HEK293 (cell line): ENCODE measurements around the gene CAPN5.

Source experiments
- CTCF ChIA-PET: fragments of 350-600 bp; formaldehyde crosslinking; extraction: SDS; loops from one replicate; lab custom pipeline; 2021; ENCODE audit warnings: antibody characterized with exemption; lab: Yijun Ruan, JAX
- POLR2A ChIA-PET: fragments of 300-600 bp; formaldehyde crosslinking; extraction: SDS; loops from one replicate; lab custom pipeline; 2020; ENCODE audit warnings: antibody characterized with exemption, inconsistent platforms; lab: Yijun Ruan, JAX
- H3K27ac ChIP-seq: fragments of 200-500 bp; sonication (Bioruptor generic); 2 replicates; pipeline ENCODE4 v1.5.1; 2014; ENCODE audit warnings: low read depth, low read length, control low read depth, inconsistent platforms; ENCODE audit errors: extremely low read depth
- H3K36me3 ChIP-seq, 2 experiments: fragments of 200-500 bp in 1 of 2; sonication (Bioruptor generic) in 1 of 2; 1 replicate in 1 of 2; 2 replicates in 1 of 2; pipeline ENCODE4 v1.5.1; 2014 to 2017; ENCODE audit warnings: inconsistent platforms in 2 of 2, low read length in 2 of 2; ENCODE audit not compliant: control insufficient read depth in 2 of 2, insufficient read depth in 1 of 2
- H3K4me1 ChIP-seq: fragments of 200-500 bp; sonication (Bioruptor generic); 2 replicates; pipeline ENCODE4 v1.5.1; 2014; ENCODE audit warnings: mild to moderate bottlenecking, low read length, inconsistent platforms; ENCODE audit not compliant: control insufficient read depth, insufficient read depth
- H3K4me3 ChIP-seq: 2 replicates; pipeline ENCODE4 v1.5.1; 2011; ENCODE audit warnings: low read depth, mild to moderate bottlenecking, control low read depth, low read length, moderate library complexity
- H3K9me3 ChIP-seq: fragments of 200-500 bp; sonication (Bioruptor generic); 2 replicates; pipeline ENCODE4 v1.5.1; 2014; ENCODE audit warnings: low read depth, low read length, inconsistent platforms; ENCODE audit not compliant: control insufficient read depth, insufficient read depth
- FEZF1 ChIP-seq: fragments of 450-650 bp; formaldehyde crosslinking; IDR thresholded peaks from 2 replicates; pipeline ENCODE4 v1.5.1; 2016; ENCODE audit warnings: missing biosample characterization, missing genetic modification characterization
- KLF1 ChIP-seq: fragments of 450-650 bp; formaldehyde crosslinking; IDR thresholded peaks from 2 replicates; pipeline ENCODE4 v1.5.1; 2016; ENCODE audit warnings: missing biosample characterization, missing genetic modification characterization
- KLF8 ChIP-seq: fragments of 450-650 bp; formaldehyde crosslinking; IDR thresholded peaks from 2 replicates; pipeline ENCODE4 v1.5.1; 2016; ENCODE audit warnings: missing biosample characterization, missing genetic modification characterization
- KLF9 ChIP-seq: fragments of 450-650 bp; formaldehyde crosslinking; IDR thresholded peaks from 2 replicates; pipeline ENCODE4 v1.5.1; 2016; ENCODE audit warnings: missing biosample characterization, missing genetic modification characterization, low read depth
- RBAK ChIP-seq: fragments of 450-650 bp; formaldehyde crosslinking; IDR thresholded peaks from 2 replicates; pipeline ENCODE4 v1.5.1; 2016; ENCODE audit warnings: missing biosample characterization, missing genetic modification characterization
- ZBTB1 ChIP-seq: fragments of 450-650 bp; formaldehyde crosslinking; IDR thresholded peaks from 2 replicates; pipeline ENCODE4 v1.5.1; 2016; ENCODE audit warnings: missing biosample characterization, missing genetic modification characterization
- ZBTB21 ChIP-seq: fragments of 450-650 bp; formaldehyde crosslinking; IDR thresholded peaks from 2 replicates; pipeline ENCODE4 v1.5.1; 2017; ENCODE audit warnings: missing biosample characterization, missing genetic modification characterization
- ZNF146 ChIP-seq: fragments of 450-650 bp; formaldehyde crosslinking; IDR thresholded peaks from 2 replicates; pipeline ENCODE4 v1.5.1; 2016; ENCODE audit warnings: missing biosample characterization, missing genetic modification characterization
- ZNF157 ChIP-seq: fragments of 450-650 bp; formaldehyde crosslinking; IDR thresholded peaks from 2 replicates; pipeline ENCODE4 v1.5.1; 2016; ENCODE audit warnings: missing biosample characterization, missing genetic modification characterization
- ZNF184 ChIP-seq: fragments of 450-650 bp; IDR thresholded peaks from 2 replicates; pipeline ENCODE4 v1.5.1; 2018; ENCODE audit warnings: missing biosample characterization, mild to moderate bottlenecking, missing genetic modification characterization
- ZNF2 ChIP-seq: fragments of 450-650 bp; formaldehyde crosslinking; IDR thresholded peaks from 2 replicates; pipeline ENCODE4 v1.5.1; 2016; ENCODE audit warnings: missing biosample characterization, missing genetic modification characterization
- ZNF24 ChIP-seq: fragments of 450-650 bp; formaldehyde crosslinking; IDR thresholded peaks from 2 replicates; pipeline ENCODE4 v1.5.1; 2016; ENCODE audit warnings: missing biosample characterization, missing genetic modification characterization
- ZNF350 ChIP-seq: fragments of 450-650 bp; formaldehyde crosslinking; IDR thresholded peaks from 2 replicates; pipeline ENCODE4 v1.5.0; 2017; ENCODE audit warnings: missing biosample characterization, mild to moderate bottlenecking, missing genetic modification characterization
- ZNF398 ChIP-seq: fragments of 450-650 bp; formaldehyde crosslinking; IDR thresholded peaks from 2 replicates; pipeline ENCODE4 v1.5.1; 2017; ENCODE audit warnings: missing biosample characterization, missing genetic modification characterization
- ZNF449 ChIP-seq: fragments of 450-650 bp; formaldehyde crosslinking; IDR thresholded peaks from 2 replicates; pipeline ENCODE4 v1.5.1; 2017; ENCODE audit warnings: missing biosample characterization, mild to moderate bottlenecking, missing genetic modification characterization, moderate library complexity
- ZNF513 ChIP-seq: fragments of 450-650 bp; IDR thresholded peaks from 2 replicates; pipeline ENCODE4 v1.5.1; 2018; ENCODE audit warnings: missing biosample characterization, missing genetic modification characterization
- ZNF544 ChIP-seq: fragments of 450-650 bp; formaldehyde crosslinking; IDR thresholded peaks from 2 replicates; pipeline ENCODE4 v1.5.0; 2017; ENCODE audit warnings: missing biosample characterization, missing genetic modification characterization
- ZNF555 ChIP-seq: fragments of 450-650 bp; formaldehyde crosslinking; conservative IDR thresholded peaks from 2 replicates; pipeline ENCODE4 v1.5.1; 2017; ENCODE audit warnings: missing biosample characterization, mild to moderate bottlenecking, missing genetic modification characterization, inconsistent platforms

CAPN5 gene

GRCh38 chr11:77093056-77093891, 26.5 kb downstream of the CAPN5 start (continued):
- TF ChIP-seq KLF8 (tag by site-specific recombination) (no peak), ZNF2 (tag by site-specific recombination) (no peak), ZBTB21 (tag by site-specific recombination) (no peak), RBAK (no peak), ZNF157 (tag by site-specific recombination) (no peak), ZNF146 (no peak), FEZF1 (tag by site-specific recombination) (no peak), ZNF350 (tag by site-specific recombination) (no peak)

- H3K4me1 ChIP-seq, result no peaks in the 10 kb centered on the region
- ChIA-PET CTCF (interaction anchor here (0.6 to 1.3 kb wide), 5 partner anchors 9 to 456 kb away, joined by 3 to 6 read pairs (median 3); partner anchors contain the start of gene OMP), POLR2A (no interaction called here)
These were observed 27.4 kb downstream of the CAPN5 start for GRCh38 chr11:77093987-77094840.

More at GRCh38 chr11:77093987-77094840, 27.4 kb downstream of the CAPN5 start:
- no peak for TF ChIP-seq ZNF555 (tag by site-specific recombination)
- TF ChIP-seq ZNF184 (tag by site-specific recombination), result no peak
- no peak for TF ChIP-seq ZNF544 (tag by site-specific recombination)
- no peak for TF ChIP-seq ZNF513
- no peak for TF ChIP-seq ZNF398 (tag by site-specific recombination)
- no peak for TF ChIP-seq ZBTB1 (tag by site-specific recombination)
- no peak for TF ChIP-seq KLF9 (tag by site-specific recombination)
- no peak for TF ChIP-seq KLF1 (tag by site-specific recombination)
- TF ChIP-seq ZNF24 (tag by site-specific recombination), result no peak
- no peak for TF ChIP-seq ZNF449 (tag by site-specific recombination)
- no peak overlapping the region for H3K27ac ChIP-seq
- no peak overlapping the region for H3K4me3 ChIP-seq
- H3K9me3 ChIP-seq, result no peaks in the 10 kb centered on the region
- no peaks in the 10 kb centered on the region for H3K36me3 ChIP-seq
